NT2/D1 (cell line): ENCODE data around the gene NHS.

Experiments used
- DNase-seq: peaks from one replicate; pipeline ENCODE4 v3.0.0-alpha.2; 2011; ENCODE audit warnings: low read depth, low spot score
- H3K27me3 ChIP-seq: 2 replicates; pipeline ENCODE4 v1.6.0; 2011; ENCODE audit warnings: mild to moderate bottlenecking; ENCODE audit not compliant: insufficient read length, insufficient read depth
- H3K36me3 ChIP-seq: 2 replicates; pipeline ENCODE4 v1.6.1; 2011; ENCODE audit warnings: mild to moderate bottlenecking, low read length, mixed read lengths; ENCODE audit not compliant: insufficient read depth, insufficient read length
- H3K4me1 ChIP-seq: 2 replicates; pipeline ENCODE4 v1.5.1; 2011; ENCODE audit not compliant: insufficient read depth, insufficient read length
- H3K4me3 ChIP-seq: 2 replicates; pipeline ENCODE4 v1.5.1; 2011; ENCODE audit warnings: low read depth; ENCODE audit not compliant: insufficient read length
- H3K9ac ChIP-seq: 2 replicates; pipeline ENCODE4 v1.6.0; 2011; ENCODE audit warnings: low read depth; ENCODE audit not compliant: insufficient read length
- H3K9me3 ChIP-seq: 2 replicates; pipeline ENCODE4 v1.5.1; 2011; ENCODE audit warnings: mild to moderate bottlenecking, low read length; ENCODE audit not compliant: insufficient read depth
- SUZ12 ChIP-seq: IDR thresholded peaks from 2 replicates; pipeline ENCODE4 v1.6.1; 2011; ENCODE audit not compliant: insufficient read length, insufficient read depth; ENCODE audit errors: extremely low read depth
- YY1 ChIP-seq: IDR thresholded peaks from 2 replicates; pipeline ENCODE4 v1.6.1; 2011; ENCODE audit not compliant: insufficient read length, insufficient read depth
- ZNF274 ChIP-seq: IDR thresholded peaks from 2 replicates; pipeline ENCODE4 v1.6.1; 2011; ENCODE audit warnings: mild to moderate bottlenecking, low read depth, low read length

NHS gene

DNA sequence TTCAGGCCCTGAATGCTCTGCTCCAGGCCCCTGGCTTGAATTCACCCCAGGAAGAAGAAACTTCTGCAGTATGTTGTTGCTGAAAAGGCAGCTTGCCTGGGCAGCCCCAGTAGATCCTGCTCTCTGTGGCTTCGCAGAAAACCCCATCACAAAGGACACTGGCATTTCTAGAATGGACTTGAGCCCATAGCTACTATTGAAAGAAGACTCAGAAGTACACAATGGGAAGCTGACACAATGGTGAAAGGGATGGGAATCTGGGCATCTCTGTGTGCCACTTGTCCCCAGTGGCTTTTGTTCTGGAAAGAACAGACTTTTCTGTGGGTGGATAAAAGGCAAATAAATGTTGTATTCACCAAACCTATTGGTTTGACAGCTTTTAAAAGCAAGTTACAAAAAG is 294.9 kb downstream of the NHS start:
- no peaks in the 10 kb centered on the region for H3K36me3 ChIP-seq
- no peak for DNase-seq
- no peak overlapping the region for H3K4me3 ChIP-seq
- no peak overlapping the region for H3K9ac ChIP-seq
- H3K4me1 ChIP-seq: no peaks in the 10 kb centered on the region
- TF ChIP-seq YY1 (no peak), ZNF274 (no peak), SUZ12 (no peak)
- H3K9me3 ChIP-seq: no peaks in the 10 kb centered on the region; the same call in 1 of the 2 replicates
- H3K27me3 ChIP-seq: no peaks in the 10 kb centered on the region

DNA sequence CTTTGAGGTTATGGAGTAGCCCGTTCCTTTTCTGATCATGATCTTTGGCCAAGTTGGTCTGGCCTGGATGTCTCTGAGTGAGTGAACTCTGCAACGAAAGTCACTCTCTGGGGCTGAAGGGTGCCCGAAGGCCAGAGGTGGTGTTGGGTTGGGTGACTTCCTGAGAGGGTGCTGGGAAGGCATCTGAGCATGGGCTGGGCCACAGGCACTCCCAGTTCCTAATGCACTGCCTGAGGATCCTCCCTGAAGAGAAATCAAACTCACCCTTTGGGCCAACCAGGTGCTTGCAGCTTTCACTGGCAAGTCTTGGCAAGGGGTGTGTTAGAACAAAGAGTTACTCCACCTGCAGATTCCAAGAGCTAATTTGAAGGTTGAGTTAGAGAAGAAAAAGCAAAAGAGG is 295.9 kb downstream of the NHS start:
- DNase-seq: no peak
- Histone ChIP-seq H3K4me1 (no peaks in the 10 kb centered on the region), H3K36me3 (no peaks in the 10 kb centered on the region), H3K9me3 (no peaks in the 10 kb centered on the region; the same call in 1 of the 2 replicates), H3K27me3 (no peaks in the 10 kb centered on the region), H3K9ac (no peak overlapping the region), H3K4me3 (no peak overlapping the region)
- TF ChIP-seq ZNF274: no peak
- no peak for TF ChIP-seq YY1
- no peak for TF ChIP-seq SUZ12

DNA sequence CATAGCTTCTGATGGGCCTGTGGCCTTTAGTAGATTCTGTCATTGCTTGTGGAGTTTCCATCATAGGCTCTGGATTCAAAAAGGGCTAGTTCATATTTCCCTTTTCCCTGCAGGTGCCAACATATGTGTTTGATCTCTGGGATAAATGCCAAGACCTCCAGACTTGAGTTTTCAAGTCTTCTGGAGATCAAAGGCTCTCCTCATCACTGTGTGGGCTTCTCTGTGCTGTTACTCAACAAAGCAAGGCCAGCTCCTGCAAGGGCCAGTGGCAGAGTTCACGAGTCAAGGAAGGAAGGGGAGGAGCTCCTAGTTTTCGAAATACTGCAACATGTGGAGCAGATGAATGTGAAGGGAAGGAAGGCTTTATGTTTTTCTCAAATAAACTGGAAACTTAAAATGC is 299.6 kb downstream of the NHS start:
- TF ChIP-seq YY1 (no peak), SUZ12 (no peak), ZNF274 (no peak)
- no peaks in the 10 kb centered on the region; the same call in 1 of the 2 replicates for H3K9me3 ChIP-seq
- H3K4me1 ChIP-seq: no peaks in the 10 kb centered on the region
- no peaks in the 10 kb centered on the region for H3K27me3 ChIP-seq
- no peaks in the 10 kb centered on the region for H3K36me3 ChIP-seq
- H3K9ac ChIP-seq: no peak overlapping the region
- no peak overlapping the region for H3K4me3 ChIP-seq
- DNase-seq: no peak

DNA sequence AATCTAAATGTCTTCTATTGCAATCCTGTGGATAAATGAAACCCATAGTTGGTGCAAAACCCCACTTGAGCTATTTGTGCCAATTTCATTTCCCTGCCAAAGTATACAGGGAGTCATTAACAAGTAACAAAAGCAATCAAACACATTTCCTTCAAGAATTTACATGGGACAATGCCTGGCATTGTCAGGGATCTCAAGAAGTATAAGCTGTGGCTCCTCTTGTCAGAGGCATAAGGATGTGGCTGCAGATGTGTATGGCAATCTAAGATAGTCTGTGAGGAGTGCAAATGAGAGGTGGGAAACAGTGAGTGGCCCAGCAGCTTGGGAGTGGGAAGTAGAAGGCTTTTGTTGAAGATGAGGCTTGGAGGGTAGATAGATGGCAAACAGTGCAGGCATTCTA is 304.3 kb downstream of the NHS start:
- no peaks in the 10 kb centered on the region for H3K36me3 ChIP-seq
- H3K9me3 ChIP-seq: no peaks in the 10 kb centered on the region
- H3K4me3 ChIP-seq: no peak overlapping the region
- H3K9ac ChIP-seq: no peak overlapping the region
- H3K27me3 ChIP-seq: no peaks in the 10 kb centered on the region
- DNase-seq: no peak
- no peaks in the 10 kb centered on the region for H3K4me1 ChIP-seq
- TF ChIP-seq YY1 (no peak), SUZ12 (no peak), ZNF274 (no peak)

DNA sequence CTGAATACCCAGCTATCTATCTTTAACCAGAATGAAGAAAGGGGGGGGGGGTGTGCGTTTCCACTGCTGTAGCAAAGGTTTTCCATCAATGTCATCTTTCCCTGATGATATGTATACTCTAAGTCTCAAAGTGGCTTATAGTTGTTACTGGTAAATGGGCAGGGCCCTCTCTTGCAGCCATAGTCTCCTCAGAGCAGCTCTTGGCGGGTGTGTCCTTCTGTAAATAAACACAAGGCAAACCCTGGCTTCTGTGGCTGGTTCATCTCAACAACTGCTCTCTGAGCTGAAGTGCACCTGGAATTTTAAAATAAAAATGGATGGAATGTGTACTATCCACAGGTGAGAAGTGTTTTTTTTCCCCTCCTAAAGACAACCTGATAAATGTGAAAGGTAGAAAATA is 304.8 kb downstream of the NHS start:
- Histone ChIP-seq H3K36me3 (no peaks in the 10 kb centered on the region), H3K4me3 (no peak overlapping the region), H3K27me3 (no peaks in the 10 kb centered on the region), H3K4me1 (no peaks in the 10 kb centered on the region), H3K9me3 (no peaks in the 10 kb centered on the region), H3K9ac (no peak overlapping the region)
- TF ChIP-seq ZNF274 (no peak), SUZ12 (no peak), YY1 (no peak)
- no peak for DNase-seq

DNA sequence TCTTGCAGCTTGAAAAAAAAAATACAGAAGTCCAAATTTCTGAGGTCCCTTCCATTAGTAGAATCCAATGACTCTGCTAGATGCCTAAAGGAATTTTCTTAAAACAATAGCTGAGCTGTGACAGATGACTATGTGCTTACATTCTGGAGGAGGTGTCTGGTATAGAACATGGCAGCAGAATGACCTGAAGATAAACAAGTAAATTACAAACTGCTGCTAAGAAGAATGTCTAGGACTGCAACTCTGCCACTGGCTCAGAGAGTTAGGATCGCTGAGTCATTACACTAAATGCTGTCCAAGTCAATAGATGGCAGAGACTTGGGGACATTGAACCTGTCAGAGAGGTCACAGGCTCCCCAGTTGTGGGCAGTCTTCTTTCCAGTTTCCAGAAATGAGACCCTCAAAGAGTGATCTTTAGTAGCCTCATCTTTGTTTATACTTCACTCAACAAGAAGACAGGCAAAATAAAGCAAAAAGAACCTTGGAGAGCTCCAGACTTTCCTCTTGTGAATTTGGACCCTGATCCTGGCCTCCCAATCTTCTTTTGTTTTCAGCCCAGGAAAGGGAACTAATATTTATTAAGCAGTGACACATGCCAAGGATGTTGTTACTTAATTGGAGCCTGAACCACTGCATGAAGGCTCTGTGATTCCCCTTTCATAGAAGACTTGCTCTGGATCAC is 305.9 kb downstream of the NHS start:
- no peak for TF ChIP-seq YY1
- no peak for TF ChIP-seq ZNF274
- TF ChIP-seq SUZ12: no peak
- H3K27me3 ChIP-seq: no peaks in the 10 kb centered on the region
- no peak for DNase-seq
- H3K9me3 ChIP-seq: no peaks in the 10 kb centered on the region
- no peaks in the 10 kb centered on the region for H3K36me3 ChIP-seq
- H3K9ac ChIP-seq: no peak overlapping the region
- H3K4me1 ChIP-seq: no peaks in the 10 kb centered on the region
- H3K4me3 ChIP-seq: no peak overlapping the region

DNA sequence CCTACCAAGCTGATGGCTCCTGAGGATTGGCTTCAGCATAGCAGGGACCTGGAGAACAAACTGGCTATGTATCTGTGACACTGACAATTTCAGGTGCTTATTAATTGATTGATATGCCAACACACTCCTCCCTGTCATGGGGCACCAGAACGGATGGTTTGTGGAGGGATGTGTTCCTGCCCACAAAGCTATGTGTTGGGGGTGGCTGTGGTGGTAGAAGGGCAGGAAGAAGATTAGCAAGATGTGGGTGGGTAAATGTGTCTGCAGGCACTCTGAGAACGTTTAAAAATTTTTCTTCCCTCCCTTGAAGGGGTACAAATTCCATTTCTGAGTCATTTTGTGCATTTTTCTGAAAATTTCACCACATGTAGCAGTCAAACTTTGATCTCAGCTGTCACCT is 307.3 kb downstream of the NHS start:
- H3K4me1 ChIP-seq: no peaks in the 10 kb centered on the region
- H3K4me3 ChIP-seq: no peak overlapping the region
- H3K9me3 ChIP-seq: no peaks in the 10 kb centered on the region
- no peaks in the 10 kb centered on the region for H3K36me3 ChIP-seq
- no peak overlapping the region for H3K9ac ChIP-seq
- no peaks in the 10 kb centered on the region for H3K27me3 ChIP-seq
- no peak for TF ChIP-seq YY1
- TF ChIP-seq ZNF274: no peak
- no peak for TF ChIP-seq SUZ12
- no peak for DNase-seq
